Thyroid gland (tissue), 4 donors: ENCODE data around the gene CLP1. TPM values are rescaled to one million over a fixed set of nuclear protein-coding genes. Genes with fewer than 3 reads are reported as not detected.

Experiments
- DNase-seq, 2 donors: peaks; one replicate each; pipeline ENCODE4 v3.0.0-alpha.2; 2019
- H3K27ac ChIP-seq, 3 donors: fragments of 200-600 bp; sonication (generic); 1 replicate in 2 of 3; 2 replicates in 1 of 3; pipeline ENCODE4 v1.5.1; 2016 to 2019; ENCODE audit warnings: mild to moderate bottlenecking in 1 of 3, moderate library complexity in 1 of 3
- H3K27me3 ChIP-seq: fragments of 200-600 bp; sonication (generic); one replicate; pipeline ENCODE4 v1.5.1; 2019
- H3K36me3 ChIP-seq, 2 donors: fragments of 200-600 bp; sonication (generic); one replicate each; pipeline ENCODE4 v1.5.1; 2016 to 2019
- H3K4me1 ChIP-seq, 2 donors: fragments of 200-600 bp; sonication (generic); one replicate each; pipeline ENCODE4 v1.5.1; 2017 to 2019
- H3K4me3 ChIP-seq, 3 donors: fragments of 200-600 bp; sonication (generic); replicated peaks in 1 of 3; 1 replicate in 2 of 3; 2 replicates in 1 of 3; pipeline ENCODE4 v1.5.1; 2016; ENCODE audit warnings: mild to moderate bottlenecking in 1 of 3
- H3K9me3 ChIP-seq: fragments of 200-600 bp; sonication (generic); one replicate; pipeline ENCODE4 v1.5.1; 2017
- POLR2A ChIP-seq, 2 donors: fragments of 450-650 bp; IDR thresholded peaks; one replicate each; pipeline ENCODE4 v1.6.1; 2017; ENCODE audit warnings: antibody characterized with exemption in 2 of 2, mild to moderate bottlenecking in 2 of 2, moderate library complexity in 1 of 2
- WGBS, 2 donors: methylation state at CpG; one replicate each; pipeline ENCODE4 v1.1.5; 2017; 5-methylcytosine and 5-hydroxymethylcytosine counted together
- intact Hi-C: fragments of 100-400 bp; cut with DNase I; formaldehyde crosslinking; loops from one replicate; pipeline ENCODE4 v1.15.1; 2023
- total RNA-seq, 4 donors: library from RNA; depleted of rRNA; stranded (reverse); fragments of >200 nt; gene quantifications; one replicate each; pipeline ENCODE4 v1.2.3, GENCODE V29; 2016
- TF ChIP-seq, protein P1 (sequence below), 6 experiments: fragments of 200-600 bp in 3 of 6; fragments of 450-650 bp in 3 of 6; sonication (generic) in 3 of 6; IDR thresholded peaks; one replicate each; pipeline ENCODE4 v1.5.1; 2016 to 2019; ENCODE audit warnings: antibody characterized with exemption in 6 of 6, mild to moderate bottlenecking in 2 of 6, inconsistent platforms in 1 of 6, moderate library complexity in 1 of 6

The CLP1 gene
- total RNA-seq, 4 donors from 2014 or later: 10.7 to 15.9 (median 14.1) TPM

GRCh38 chr11:57635246-57635645, 22.3 kb upstream of the CLP1 start:
- TF ChIP-seq POLR2A (IDR thresholded peaks at IDR 0.05): no peak
- TF ChIP-seq, protein P1, sequence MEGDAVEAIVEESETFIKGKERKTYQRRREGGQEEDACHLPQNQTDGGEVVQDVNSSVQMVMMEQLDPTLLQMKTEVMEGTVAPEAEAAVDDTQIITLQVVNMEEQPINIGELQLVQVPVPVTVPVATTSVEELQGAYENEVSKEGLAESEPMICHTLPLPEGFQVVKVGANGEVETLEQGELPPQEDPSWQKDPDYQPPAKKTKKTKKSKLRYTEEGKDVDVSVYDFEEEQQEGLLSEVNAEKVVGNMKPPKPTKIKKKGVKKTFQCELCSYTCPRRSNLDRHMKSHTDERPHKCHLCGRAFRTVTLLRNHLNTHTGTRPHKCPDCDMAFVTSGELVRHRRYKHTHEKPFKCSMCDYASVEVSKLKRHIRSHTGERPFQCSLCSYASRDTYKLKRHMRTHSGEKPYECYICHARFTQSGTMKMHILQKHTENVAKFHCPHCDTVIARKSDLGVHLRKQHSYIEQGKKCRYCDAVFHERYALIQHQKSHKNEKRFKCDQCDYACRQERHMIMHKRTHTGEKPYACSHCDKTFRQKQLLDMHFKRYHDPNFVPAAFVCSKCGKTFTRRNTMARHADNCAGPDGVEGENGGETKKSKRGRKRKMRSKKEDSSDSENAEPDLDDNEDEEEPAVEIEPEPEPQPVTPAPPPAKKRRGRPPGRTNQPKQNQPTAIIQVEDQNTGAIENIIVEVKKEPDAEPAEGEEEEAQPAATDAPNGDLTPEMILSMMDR (IDR thresholded peaks at IDR 0.05): no peak
- no peak for DNase-seq
- H3K27ac ChIP-seq: no peak overlapping the region
- no peaks in the 10 kb centered on the region for H3K9me3 ChIP-seq
- H3K27me3 ChIP-seq: no peaks in the 10 kb centered on the region
- no peak overlapping the region for H3K4me3 ChIP-seq
- 87 to 92% methylated on average over 8 of the region's 8 CpGs for WGBS, 2 donors
- H3K36me3 ChIP-seq: no peaks in the 10 kb centered on the region
- intact Hi-C loops: loop anchor here (5.0 kb wide), 1 partner anchor 68 kb away; the partner anchor contains the start of gene UBE2L6
- H3K4me1 ChIP-seq: peaks cover 16 to 21% of the 10 kb centered on the region in 2 donors

DNA sequence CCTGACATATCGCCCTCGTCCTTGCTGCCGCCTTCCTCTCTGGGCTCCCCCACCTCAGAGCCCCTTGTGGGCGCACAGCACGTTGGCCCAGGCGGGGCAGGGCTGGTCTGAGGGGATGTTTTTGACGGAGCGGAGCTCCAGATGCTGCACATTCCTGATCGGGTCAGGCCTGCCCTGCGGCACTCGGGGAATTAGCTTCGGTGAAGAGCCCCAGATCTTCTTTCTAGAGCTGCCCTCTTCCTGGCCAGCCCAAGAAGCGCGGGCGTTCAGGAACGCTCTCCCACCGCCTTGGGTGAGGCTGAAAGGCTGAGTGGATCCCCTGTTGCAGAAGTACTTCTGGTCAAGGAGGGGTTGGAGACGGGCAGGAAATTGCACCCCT, 19.9 kb upstream of the CLP1 start:
- peak overlapping the region in 1 of 3 donors; percentile 73 for H3K27ac ChIP-seq
- no peaks in the 10 kb centered on the region for H3K9me3 ChIP-seq
- peak overlapping the region; percentile 65 to 88 (median 70) for H3K4me3 ChIP-seq
- DNase-seq: no peak
- no peaks in the 10 kb centered on the region for H3K36me3 ChIP-seq
- H3K27me3 ChIP-seq: no peaks in the 10 kb centered on the region
- 6 to 27% methylated on average over 7 to 18 of the region's 18 CpGs for WGBS, 2 donors
- TF ChIP-seq POLR2A (IDR thresholded peaks at IDR 0.05): no peak
- TF ChIP-seq, protein P1 (IDR thresholded peaks at IDR 0.05): no peak
- intact Hi-C loops: loop anchor here (5.0 kb wide), 1 partner anchor 70 kb away; the partner anchor contains the start of gene UBE2L6
- peaks cover 39 to 45% of the 10 kb centered on the region in 2 donors for H3K4me1 ChIP-seq

DNA sequence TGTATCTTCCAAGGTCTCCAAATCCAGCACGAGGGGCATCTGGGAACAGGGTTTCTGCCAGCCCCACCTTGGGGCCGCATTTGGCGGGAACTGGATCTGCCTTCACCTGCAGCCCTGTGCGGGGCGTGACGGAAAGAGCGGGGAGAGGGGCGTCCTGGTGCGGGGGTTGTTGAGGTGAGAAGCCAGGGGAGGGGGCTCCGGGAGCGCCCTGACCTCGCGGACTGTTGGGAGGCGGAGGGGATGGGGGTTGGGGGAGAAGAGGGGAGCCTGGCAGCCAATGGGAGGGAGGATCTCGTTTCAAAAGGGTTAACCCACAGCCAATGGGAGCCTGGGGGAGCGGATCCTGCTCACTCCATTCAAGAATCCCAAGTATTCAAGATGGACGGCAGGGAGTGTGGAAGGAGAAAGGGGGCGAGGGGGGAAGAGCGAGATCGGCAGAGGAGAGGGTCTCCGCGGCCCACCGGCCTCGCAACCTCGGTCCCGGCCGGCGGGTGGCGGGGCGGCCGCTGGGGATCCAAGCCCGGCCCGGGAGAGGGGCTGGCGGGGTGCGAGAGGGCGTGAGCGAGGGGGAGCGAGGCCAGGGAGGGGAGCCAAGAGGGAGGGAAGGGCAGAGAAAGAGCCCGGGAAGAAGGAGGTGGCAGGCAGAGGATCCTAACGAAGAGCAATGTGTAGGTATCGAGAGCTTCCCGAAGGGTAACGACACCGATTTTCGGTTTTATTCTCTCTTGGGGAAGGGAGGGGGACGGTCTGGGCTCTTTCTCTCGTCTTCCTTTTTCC, 19.4 kb upstream of the CLP1 start:
- Histone ChIP-seq H3K27me3 (no peaks in the 10 kb centered on the region), H3K4me1 (peaks cover 44 to 50% of the 10 kb centered on the region in 2 donors), H3K4me3 (peak overlapping the region; percentile 65 to 88 (median 70)), H3K9me3 (no peaks in the 10 kb centered on the region), H3K27ac (peak overlapping the region; percentile 66 to 73 (median 71)), H3K36me3 (no peaks in the 10 kb centered on the region)
- WGBS, 2 donors: 1 to 2% methylated on average over 20 to 47 of the region's 47 CpGs
- DNase-seq: peak; percentile 84 to 87
- TF ChIP-seq POLR2A (IDR thresholded peaks at IDR 0.05): peak; percentile 11 to 76
- TF ChIP-seq, protein P1 (IDR thresholded peaks at IDR 0.05): no peak
- intact Hi-C loops: loop anchor here (5.0 kb wide), 1 partner anchor 71 kb away; the partner anchor contains the start of gene UBE2L6

GRCh38 chr11:57638811-57639320, 18.7 kb upstream of the CLP1 start:
- H3K36me3 ChIP-seq: no peaks in the 10 kb centered on the region
- no peaks in the 10 kb centered on the region for H3K9me3 ChIP-seq
- DNase-seq: peak; percentile 10 to 22
- H3K4me3 ChIP-seq: peak overlapping the region; percentile 65 to 88 (median 70)
- intact Hi-C loops: loop anchor here (5.0 kb wide), 1 partner anchor 72 kb away; the partner anchor contains the start of gene UBE2L6
- peaks cover 47 to 57% of the 10 kb centered on the region in 2 donors for H3K4me1 ChIP-seq
- no peaks in the 10 kb centered on the region for H3K27me3 ChIP-seq
- TF ChIP-seq, protein P1 (IDR thresholded peaks at IDR 0.05): no peak
- no peak for TF ChIP-seq POLR2A (IDR thresholded peaks at IDR 0.05)
- WGBS, 2 donors: 2 to 3% methylated on average over 10 to 18 of the region's 19 CpGs
- peak overlapping the region in 2 of 3 donors; percentile 71 to 73 for H3K27ac ChIP-seq
